Heart right ventricle (tissue), 16 donors: ENCODE measurements around the gene XRCC1. TPM values are rescaled to one million over a fixed set of nuclear protein-coding genes. Genes with fewer than 3 reads are reported as not detected.
"Not testable (repeated sequence)": the region's sequence is repeated elsewhere in the genome, so short reads cannot be mapped to it uniquely, and the experiment has no call there.

ENCODE experiments used
- ATAC-seq, 8 donors: fragments of 200-7000 bp; cut with Tn5 transposase; one replicate each; pipeline ENCODE4 v1.9.1; 2020; ENCODE audit warnings: mild to moderate bottlenecking in 8 of 8, moderate library complexity in 8 of 8, moderate number of reproducible peaks in 1 of 8
- DNase-seq, 2 donors: peaks; one replicate each; pipeline ENCODE4 v3.0.0-alpha.2; 2020
- H3K27ac ChIP-seq, 10 donors: fragments of 200-600 bp; sonication (generic) in 2 of 10; one replicate each; pipeline versions ENCODE4 v1.5.0 to v1.8.0; 2020 to 2022; ENCODE audit warnings: mild to moderate bottlenecking in 3 of 10
- H3K27me3 ChIP-seq, 7 donors: fragments of 200-600 bp; one replicate each; pipeline ENCODE4 v1.8.0; 2021 to 2022; ENCODE audit warnings: mild to moderate bottlenecking in 2 of 7
- H3K36me3 ChIP-seq, 9 donors: fragments of 200-600 bp; sonication (generic) in 1 of 9; one replicate each; pipeline versions ENCODE4 v1.5.0 to v1.8.0; 2020 to 2022; ENCODE audit warnings: mild to moderate bottlenecking in 2 of 9
- H3K4me1 ChIP-seq, 9 donors: fragments of 200-600 bp; sonication (generic) in 1 of 9; one replicate each; pipeline versions ENCODE4 v1.5.0 to v1.8.0; 2020 to 2022; ENCODE audit warnings: mild to moderate bottlenecking in 4 of 9
- H3K4me3 ChIP-seq, 10 donors: fragments of 200-600 bp; sonication (generic) in 2 of 10; one replicate each; pipeline versions ENCODE4 v1.5.0 to v1.8.0; 2020 to 2022; ENCODE audit warnings: mild to moderate bottlenecking in 7 of 10, moderate library complexity in 2 of 10
- H3K9me3 ChIP-seq, 11 donors: fragments of 200-600 bp in 10 of 11; sonication (generic) in 2 of 11; one replicate each; pipeline versions ENCODE4 v1.5.0 to v1.8.0; 2013 to 2022; ENCODE audit warnings: mild to moderate bottlenecking in 2 of 11, control low read depth in 1 of 11, moderate library complexity in 1 of 11
- CTCF ChIP-seq, 9 donors: fragments of 200-600 bp; sonication (generic) in 2 of 9; IDR thresholded peaks; one replicate each; pipeline versions ENCODE4 v1.5.0 to v1.8.0; 2021 to 2022; ENCODE audit warnings: antibody characterized with exemption in 9 of 9, mild to moderate bottlenecking in 5 of 9, moderate library complexity in 1 of 9
- WGBS, 2 donors: extraction: QIAGEN DNeasy Blood & Tissue Kit; methylation state at CpG; one replicate each; pipeline ENCODE4 v1.1.7; 2013; ENCODE audit warnings: inconsistent platforms in 1 of 2; 5-methylcytosine and 5-hydroxymethylcytosine counted together
- intact Hi-C, 10 donors: fragments of 100-400 bp; cut with DNase I; formaldehyde crosslinking; loops; one replicate each; pipeline versions ENCODE4 v1.11.1 to v1.14.2; 2022
- polyA plus RNA-seq, 2 donors: library from polyadenylated mRNA; stranded (reverse); fragments of 200-250 nt; gene quantifications; one replicate each; pipeline ENCODE4 v1.2.3, GENCODE V29; 2013
- total RNA-seq, 10 donors: library from RNA; stranded (reverse); fragmentation: NEBNext Ultra II Directional in 3 of 10; extraction: Animal tissue kit (Norgen Biotek cat#: 25700) in 3 of 10; gene quantifications; one replicate each; pipeline versions ENCODE4 v1.2.1 to v1.2.4, GENCODE V29; 2021 to 2023
- donor health status: Arrhythmogenic right ventricular cardiomyopathy.
- donor health status: ischemic (EF 13 %, LVEDD 7.1; RV severe dilation, severe dysfunction).
- donor health status: healthy with polysubstance abuse.
- donor health status: DM: no; HTN: yes; CAD: no.
- donor health status: DM: no; HTN: no; CAD: no.
- donor health status: ischemic (EF 25% LVEDD 6.9; RV normal size, moderate dysfunction).
- donor health status: ischemic (EF 25% LVEDD 5.7; RV mildly dilated, moderate dysfunction).
- donor health status: healthy.
- donor health status: DM: yes; HTN: yes; CAD: no.
- donor health status: Ischemic cardiomyopathy.
- donor health status: ischemic (EF 35%, LVEDD 5.7; RV mildly dilated, moderate dysfunction).
- donor health status: nonischemic (EF 11% LVEDD 7.7; RV severe dilation, severe dysfunction).
- donor health status: DM: yes; HTN: yes; CAD: no.
- donor health status: PGD.
- donor health status: ischemic (EF 29% LVEDD 5.4; RV normal size, mild dysfunction).
- donor health status: nonischemic (EF 23%, LVEDD 6.1; RV moderate dilation, normal function).

The XRCC1 gene
- total and polyA plus RNA-seq, 12 donors = 11.0 to 21.9 (median 17.7) TPM

GRCh38 chr19:43526884-43527859, 48.2 kb downstream of the XRCC1 start, which contains the start of gene ETHE1:
Gene ETHE1, minus strand, starts transcription at chr19:43527201. Its CDS starts 24 bp downstream, at chr19:43527177.
- Histone ChIP-seq H3K36me3 (peaks cover 0 to 8% (median 0%) of the 10 kb centered on the region in 9 donors), H3K4me1 (peaks cover 0 to 42% (median 35%) of the 10 kb centered on the region in 9 donors), H3K27ac (peak within 1 kb of the TSS; percentile 41 to 88 (median 84)), H3K27me3 (no peaks in the 10 kb centered on the region), H3K9me3 (no peaks in the 10 kb centered on the region), H3K4me3 (peak within 1 kb of the TSS; percentile 45 to 100 (median 90))
- TF ChIP-seq CTCF (IDR thresholded peaks at IDR 0.05) = peak in 3 of 9 donors; percentile 8 to 12 (median 11)
- intact Hi-C loops = no loop called here
- DNase-seq (peak; percentile 85 to 89), ATAC-seq (peak; percentile 92 to 95 (median 94))
- 4% methylated on average over 53 to 54 of the region's 54 CpGs for whole genome bisulfite sequencing, 2 donors

GRCh38 chr19:43525836-43526771, 49.2 kb downstream of the XRCC1 start:
- Histone ChIP-seq H3K27ac (peak overlapping the region in 8 of 10 donors; percentile 78 to 88 (median 84)), H3K4me3 (peak overlapping the region; percentile 45 to 100 (median 90)), H3K4me1 (peaks cover 0 to 39% (median 33%) of the 10 kb centered on the region in 9 donors), H3K27me3 (no peaks in the 10 kb centered on the region), H3K36me3 (peaks cover 0 to 11% (median 0%) of the 10 kb centered on the region in 9 donors), H3K9me3 (no peaks in the 10 kb centered on the region)
- intact Hi-C loops = no loop called here
- no peak for DNase-seq
- TF ChIP-seq CTCF (IDR thresholded peaks at IDR 0.05) = no peak
- 7 to 8% methylated on average over 26 of the region's 26 CpGs for WGBS, 2 donors
- ATAC-seq = peak; percentile 4 to 54 (median 34)

- ATAC-seq (peak in 6 of 8 donors; percentile 34 to 65 (median 44)), DNase-seq (peak; percentile 25 to 43)
- Histone ChIP-seq H3K27ac (peak overlapping the region in 9 of 10 donors; percentile 20 to 88 (median 83)), H3K4me1 (peaks cover 0 to 39% (median 33%) of the 10 kb centered on the region in 9 donors), H3K27me3 (no peaks in the 10 kb centered on the region), H3K4me3 (peak overlapping the region; percentile 45 to 100 (median 90)), H3K36me3 (peaks cover 0 to 14% (median 0%) of the 10 kb centered on the region in 9 donors), H3K9me3 (no peaks in the 10 kb centered on the region)
- no peak for TF ChIP-seq CTCF (IDR thresholded peaks at IDR 0.05)
- 24 to 31% methylated on average over 12 of the region's 12 CpGs for WGBS, 2 donors
- intact Hi-C loops = loop anchor here in 1 of 10 donors (5.0 kb wide), 1 partner anchor 63 kb away; no protein-coding TSS in a partner anchor
These were observed 50.1 kb downstream of the XRCC1 start for GRCh38 chr19:43524922-43525835.

- Histone ChIP-seq H3K36me3 (peaks cover 0 to 14% (median 0%) of the 10 kb centered on the region in 9 donors), H3K4me1 (peaks cover 0 to 42% (median 36%) of the 10 kb centered on the region in 9 donors)
- 99% methylated on average over 8 of the region's 8 CpGs for WGBS, 2 donors
- not testable (repeated sequence) for H3K9me3 ChIP-seq, H3K4me3 ChIP-seq, DNase-seq, ATAC-seq, H3K27ac ChIP-seq, H3K27me3 ChIP-seq
- intact Hi-C loops = loop anchor here in 1 of 10 donors (5.0 kb wide), 1 partner anchor 61 kb away; no protein-coding TSS in a partner anchor
These were observed 51.6 kb downstream of the XRCC1 start for GRCh38 chr19:43523696-43524095.
